HepG2 (cell line): Measurements from ENCODE around the gene GALNT18. TPM values are rescaled to one million over a fixed set of nuclear protein-coding genes. Genes with fewer than 3 reads are reported as not detected.

Experiments used
- ATAC-seq: fragments of 200-7000 bp; cut with Tn5 transposase; 3 replicates; pipeline ENCODE4 v1.9.1; 2020; ENCODE audit warnings: mild to moderate bottlenecking, moderate library complexity
- BruUV-seq: library from RNA; stranded (reverse); fragments of 400-500 nt; replicated peaks from 2 replicates; lab custom pipeline; 2021; lab: Mats Ljungman, UMichigan
- CTCF ChIA-PET: fragments of 300-600 bp; formaldehyde crosslinking; extraction: SDS; loops from one replicate; lab custom pipeline; 2021; ENCODE audit warnings: low total read pairs, inconsistent platforms, low intra/inter-chr PET ratio; lab: Yijun Ruan, JAX
- POLR2A ChIA-PET: fragments of 350-600 bp; sonication (Branson Sonifier 250); formaldehyde crosslinking; loops from one replicate; lab custom pipeline; 2020; ENCODE audit warnings: antibody characterized with exemption, inconsistent platforms; lab: Yijun Ruan, JAX
- DNase-seq: peaks from one replicate; pipeline ENCODE4 v3.0.0-alpha.2; 2015; ENCODE audit warnings: low spot score
- FAIRE-seq: peaks from 3 replicates; lab custom pipeline; 2011; peaks lifted over from hg19 to GRCh38; lab: Jason Lieb, UNC
- H2AFZ ChIP-seq: one replicate; pipeline ENCODE4 v1.6.1; 2011; ENCODE audit warnings: low read length, inconsistent platforms
- H3K27ac ChIP-seq: fragments of 300-600 bp; 3 replicates; pipeline ENCODE4 v1.8.0; 2011; ENCODE audit warnings: mixed run types, mild to moderate bottlenecking, mixed read lengths, low read length, inconsistent platforms; ENCODE audit not compliant: insufficient read depth; ENCODE audit errors: extremely low read length
- H3K27me3 ChIP-seq, 2 experiments: fragments of 200-600 bp in 1 of 2; 2 replicates in 1 of 2; 3 replicates in 1 of 2; pipeline versions ENCODE4 v1.6.0 to v1.8.0; 2011; ENCODE audit warnings: low read length in 2 of 2, mild to moderate bottlenecking in 2 of 2, moderate library complexity in 2 of 2, inconsistent platforms in 1 of 2; ENCODE audit not compliant: insufficient read depth in 2 of 2, control insufficient read depth in 1 of 2
- H3K36me3 ChIP-seq, 2 experiments: fragments of 200-600 bp in 1 of 2; replicated peaks in 1 of 2; 2 replicates in 1 of 2; 3 replicates in 1 of 2; pipeline versions ENCODE4 v1.5.1 to v1.8.0; 2011; ENCODE audit warnings: low read length in 2 of 2, inconsistent platforms in 1 of 2; ENCODE audit not compliant: insufficient read depth in 2 of 2, control insufficient read depth in 1 of 2
- H3K4me1 ChIP-seq: 2 replicates; pipeline ENCODE4 v1.5.1; 2012; ENCODE audit warnings: low read length, inconsistent platforms; ENCODE audit not compliant: insufficient read depth
- H3K4me2 ChIP-seq: 2 replicates; pipeline ENCODE4 v1.6.0; 2011; ENCODE audit warnings: low read depth, low read length, inconsistent platforms
- H3K4me3 ChIP-seq, 3 experiments: fragments of 200-600 bp in 1 of 3; sonication (generic), shearing (Covaris generic) in 1 of 3; replicated peaks in 1 of 3; 2 replicates each; pipeline ENCODE4 v1.5.1; 2011 to 2016; ENCODE audit warnings: low read length in 3 of 3, inconsistent platforms in 2 of 3, low read depth in 2 of 3, mild to moderate bottlenecking in 2 of 3, control low read depth in 1 of 3, mixed read lengths in 1 of 3; ENCODE audit not compliant: insufficient read depth in 1 of 3
- H3K79me2 ChIP-seq: one replicate; pipeline ENCODE4 v1.6.1; 2011; ENCODE audit warnings: low read length, inconsistent platforms; ENCODE audit not compliant: insufficient read depth
- H3K9ac ChIP-seq: 2 replicates; pipeline ENCODE4 v1.6.0; 2011; ENCODE audit warnings: mild to moderate bottlenecking, low read depth, low read length, inconsistent platforms; ENCODE audit not compliant: insufficient read depth
- H3K9me3 ChIP-seq: 2 replicates; pipeline ENCODE4 v1.5.1; 2012; ENCODE audit warnings: mild to moderate bottlenecking, low read length
- H4K20me1 ChIP-seq: 2 replicates; pipeline ENCODE4 v1.6.0; 2011; ENCODE audit warnings: inconsistent platforms, mild to moderate bottlenecking, low read length, moderate library complexity; ENCODE audit not compliant: insufficient read depth
- MEF2D ChIP-seq: sonication (generic); formaldehyde crosslinking; IDR thresholded peaks from 2 replicates; pipeline ENCODE4 v1.5.1; 2020; ENCODE audit warnings: mild to moderate bottlenecking, missing genetic modification reagents
- RAD21 ChIP-seq: fragments of 450-650 bp; formaldehyde crosslinking; IDR thresholded peaks from 2 replicates; pipeline ENCODE4 v1.5.0; 2020; ENCODE audit warnings: mild to moderate bottlenecking
- STAG1 ChIP-seq: sonication (generic); formaldehyde crosslinking; IDR thresholded peaks from 2 replicates; pipeline ENCODE4 v1.4.0; 2020; ENCODE audit warnings: missing genetic modification reagents
- XRCC5 ChIP-seq: fragments of 200-400 bp; formaldehyde crosslinking; optimal IDR thresholded peaks from 2 replicates; pipeline ENCODE3; 2017; ENCODE audit warnings: mild to moderate bottlenecking, low read length
- WGBS: methylation state at CpG from one replicate; pipeline ENCODE4 v1.1.6; 2017; ENCODE audit warnings: low lambda C conversion rate; 5-methylcytosine and 5-hydroxymethylcytosine counted together
- in situ Hi-C: cut with HindIII; loops from 2 replicates; pipeline ENCODE4 v1.10.0; 2017; ENCODE audit warnings: low pct_unique_long_range_greater_than_20kb; ENCODE audit not compliant: extremely low pct_ligation_motif_present
- intact Hi-C: fragments of 100-400 bp; cut with micrococcal nuclease; formaldehyde crosslinking; loops from one replicate; pipeline ENCODE4 v1.10.0; 2022; ENCODE audit not compliant: unreplicated experiment
- polyA plus RNA-seq, 8 experiments: library from polyadenylated mRNA; depleted of rRNA in 3 of 8; stranded (reverse) in 7 of 8; unstranded in 1 of 8; fragments of >200 nt; fragmentation: Illumina TruSeq in 4 of 8; extraction: Trizol in 4 of 8; gene quantifications; 2 replicates each; pipeline versions ENCODE4 v1.2.1 to v1.2.3, GENCODE V29; 2011 to 2016; ENCODE audit warnings: low read depth in 4 of 8, missing spikeins in 1 of 8, mixed read lengths in 1 of 8; ENCODE audit not compliant: insufficient read depth in 1 of 8
- total RNA-seq, 5 experiments: library from RNA; depleted of rRNA; stranded (reverse); fragments of >200 nt; fragmentation: Illumina TruSeq; extraction: Trizol; gene quantifications; 2 replicates each; pipeline ENCODE4 v1.2.3, GENCODE V29; 2016; ENCODE audit warnings: low read depth in 1 of 5
- TF ChIP-seq, protein P1 (sequence below): sonication (generic); formaldehyde crosslinking; IDR thresholded peaks from 2 replicates; pipeline ENCODE4 v1.4.0; 2020; ENCODE audit warnings: missing genetic modification reagents
- TF ChIP-seq, protein P2 (sequence below): sonication (generic); formaldehyde crosslinking; IDR thresholded peaks from 2 replicates; pipeline ENCODE4 v1.5.0; 2020; ENCODE audit warnings: mild to moderate bottlenecking, missing genetic modification reagents, moderate library complexity

Gene GALNT18
- total and polyA plus RNA-seq, 2 of the 13 experiments (the other 11 are each of a cell fraction or from before 2014, with no cell fraction given), result 0.11 TPM; not detected in 1

DNA sequence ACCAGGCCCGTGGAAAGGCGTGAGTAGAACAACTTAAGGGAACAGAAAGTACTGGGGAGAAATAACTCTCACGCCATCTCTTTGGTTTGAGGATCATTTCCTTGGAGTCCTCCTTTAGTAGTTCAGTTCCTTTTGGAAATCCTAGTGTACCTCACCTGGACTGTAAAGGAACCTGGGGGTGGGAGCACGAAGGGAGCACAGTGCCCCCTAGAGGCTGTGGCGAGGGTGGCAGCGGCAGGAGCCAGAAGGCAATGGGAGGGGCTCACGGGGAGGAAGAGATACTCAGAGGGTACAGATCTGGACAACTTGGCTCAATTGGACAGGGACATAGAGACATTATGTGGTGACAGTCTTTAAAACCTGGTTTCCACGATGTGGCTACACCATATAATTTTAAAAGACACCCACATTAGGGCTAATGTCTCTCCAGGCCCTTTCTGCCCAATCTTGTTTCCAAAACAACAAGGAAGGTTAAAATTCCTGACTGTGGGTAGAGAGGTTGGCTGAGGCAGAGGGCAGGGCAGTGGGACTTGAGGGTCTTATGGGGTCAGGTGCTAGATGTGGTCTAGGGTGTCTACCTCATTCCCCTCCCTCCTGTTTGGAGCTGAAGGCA, 355.7 kb downstream of the GALNT18 start:
- Histone ChIP-seq H3K27ac (no peak overlapping the region), H3K9ac (no peak overlapping the region), H3K27me3 (no peaks in the 10 kb centered on the region; a peak in 1 of 5 replicates), H2AFZ (no peak overlapping the region), H3K4me2 (no peak overlapping the region), H3K4me3 (no peak overlapping the region), H3K9me3 (no peaks in the 10 kb centered on the region), H3K36me3 (no peaks in the 10 kb centered on the region)
- peak; percentile 88 for ATAC-seq
- POLR2A ChIA-PET, result no interaction called here
- CTCF ChIA-PET, result interaction anchor here (1.2 kb wide), 1 partner anchor 230 kb away, joined by 3 read pairs; no protein-coding TSS in a partner anchor
- intact Hi-C loops, result loop anchor here (2.0 kb wide), 1 partner anchor 229 kb away; no protein-coding TSS in a partner anchor
- no TSS peak for BruUV-seq
- 27% methylated on average over 8 of the region's 8 CpGs for WGBS
- no peak for FAIRE-seq
- no peak for DNase-seq
- in situ Hi-C loops, result loop anchor here (10.0 kb wide), 1 partner anchor 241 kb away; no protein-coding TSS in a partner anchor
- TF ChIP-seq STAG1 (peak; percentile 65), MEF2D (CRISPR knock-in tag) (no peak), RAD21 (CRISPR knock-in tag) (peak; percentile 21; the same call in 1 of the 2 replicates), XRCC5 (peak; percentile 57)
- TF ChIP-seq, protein P1, sequence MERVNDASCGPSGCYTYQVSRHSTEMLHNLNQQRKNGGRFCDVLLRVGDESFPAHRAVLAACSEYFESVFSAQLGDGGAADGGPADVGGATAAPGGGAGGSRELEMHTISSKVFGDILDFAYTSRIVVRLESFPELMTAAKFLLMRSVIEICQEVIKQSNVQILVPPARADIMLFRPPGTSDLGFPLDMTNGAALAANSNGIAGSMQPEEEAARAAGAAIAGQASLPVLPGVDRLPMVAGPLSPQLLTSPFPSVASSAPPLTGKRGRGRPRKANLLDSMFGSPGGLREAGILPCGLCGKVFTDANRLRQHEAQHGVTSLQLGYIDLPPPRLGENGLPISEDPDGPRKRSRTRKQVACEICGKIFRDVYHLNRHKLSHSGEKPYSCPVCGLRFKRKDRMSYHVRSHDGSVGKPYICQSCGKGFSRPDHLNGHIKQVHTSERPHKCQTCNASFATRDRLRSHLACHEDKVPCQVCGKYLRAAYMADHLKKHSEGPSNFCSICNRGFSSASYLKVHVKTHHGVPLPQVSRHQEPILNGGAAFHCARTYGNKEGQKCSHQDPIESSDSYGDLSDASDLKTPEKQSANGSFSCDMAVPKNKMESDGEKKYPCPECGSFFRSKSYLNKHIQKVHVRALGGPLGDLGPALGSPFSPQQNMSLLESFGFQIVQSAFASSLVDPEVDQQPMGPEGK, result peak; percentile 38; the same call in 1 of the 2 replicates
- TF ChIP-seq, protein P2, sequence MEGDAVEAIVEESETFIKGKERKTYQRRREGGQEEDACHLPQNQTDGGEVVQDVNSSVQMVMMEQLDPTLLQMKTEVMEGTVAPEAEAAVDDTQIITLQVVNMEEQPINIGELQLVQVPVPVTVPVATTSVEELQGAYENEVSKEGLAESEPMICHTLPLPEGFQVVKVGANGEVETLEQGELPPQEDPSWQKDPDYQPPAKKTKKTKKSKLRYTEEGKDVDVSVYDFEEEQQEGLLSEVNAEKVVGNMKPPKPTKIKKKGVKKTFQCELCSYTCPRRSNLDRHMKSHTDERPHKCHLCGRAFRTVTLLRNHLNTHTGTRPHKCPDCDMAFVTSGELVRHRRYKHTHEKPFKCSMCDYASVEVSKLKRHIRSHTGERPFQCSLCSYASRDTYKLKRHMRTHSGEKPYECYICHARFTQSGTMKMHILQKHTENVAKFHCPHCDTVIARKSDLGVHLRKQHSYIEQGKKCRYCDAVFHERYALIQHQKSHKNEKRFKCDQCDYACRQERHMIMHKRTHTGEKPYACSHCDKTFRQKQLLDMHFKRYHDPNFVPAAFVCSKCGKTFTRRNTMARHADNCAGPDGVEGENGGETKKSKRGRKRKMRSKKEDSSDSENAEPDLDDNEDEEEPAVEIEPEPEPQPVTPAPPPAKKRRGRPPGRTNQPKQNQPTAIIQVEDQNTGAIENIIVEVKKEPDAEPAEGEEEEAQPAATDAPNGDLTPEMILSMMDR (CRISPR knock-in tag), result peak; percentile 82
- TF ChIP-seq, all 625 proteins: peak for 5
- Histone ChIP-seq H3K79me2 (no peaks in the 10 kb centered on the region), H4K20me1 (no peaks in the 10 kb centered on the region), H3K4me1 (no peaks in the 10 kb centered on the region)
